Kidney (tissue), 14 donors: ENCODE results near the gene DHRS13. TPM values are rescaled to one million over a fixed set of nuclear protein-coding genes. Genes with fewer than 3 reads are reported as not detected.

Source experiments
- DNase-seq, 5 donors: peaks; one replicate each; pipeline ENCODE4 v3.0.0-alpha.2; 2013 to 2020
- FAIRE-seq: peaks from 2 replicates; lab custom pipeline; 2012; peaks lifted over from hg19 to GRCh38; lab: Jason Lieb, UNC
- H3K27ac ChIP-seq, 2 donors: one replicate each; pipeline ENCODE4 v1.7.0; 2013; ENCODE audit warnings: low read depth in 2 of 2, low read length in 2 of 2, inconsistent platforms in 1 of 2
- H3K27me3 ChIP-seq: one replicate; pipeline ENCODE4 v1.7.1; 2013; ENCODE audit warnings: low read length, inconsistent platforms; ENCODE audit not compliant: control insufficient read depth, insufficient read depth
- H3K36me3 ChIP-seq, 3 donors: one replicate each; pipeline versions ENCODE4 v1.7.0 to v1.7.1; 2013; ENCODE audit warnings: low read length in 3 of 3, control low read depth in 1 of 3, inconsistent platforms in 1 of 3; ENCODE audit not compliant: insufficient read depth in 3 of 3, control insufficient read depth in 2 of 3
- H3K4me1 ChIP-seq, 3 donors: one replicate each; pipeline versions ENCODE4 v1.7.0 to v1.7.1; 2013; ENCODE audit warnings: low read length in 3 of 3, inconsistent platforms in 1 of 3, low read depth in 1 of 3; ENCODE audit not compliant: control insufficient read depth in 2 of 3, insufficient read depth in 2 of 3
- H3K4me3 ChIP-seq, 3 donors: one replicate each; pipeline versions ENCODE4 v1.7.0 to v1.8.1; 2013; ENCODE audit warnings: low read length in 3 of 3, control low read depth in 1 of 3, inconsistent platforms in 1 of 3
- H3K9ac ChIP-seq, 3 donors: one replicate each; pipeline versions ENCODE4 v1.7.0 to v1.7.1; 2013; ENCODE audit warnings: low read length in 3 of 3, control low read depth in 1 of 3, inconsistent platforms in 1 of 3
- H3K9me3 ChIP-seq, 3 donors: one replicate each; pipeline versions ENCODE4 v1.7.0 to v1.7.1; 2013; ENCODE audit warnings: low read length in 3 of 3, control low read depth in 1 of 3, inconsistent platforms in 1 of 3; ENCODE audit not compliant: control insufficient read depth in 2 of 3, insufficient read depth in 1 of 3
- CTCF ChIP-seq: IDR thresholded peaks from 3 replicates; pipeline ENCODE4 v1.5.1; 2012; ENCODE audit warnings: mild to moderate bottlenecking, moderate library complexity, borderline replicate concordance; ENCODE audit not compliant: insufficient read depth; ENCODE audit errors: extremely low read depth
- intact Hi-C: fragments of 100-400 bp; cut with DNase I; formaldehyde crosslinking; loops from one replicate; pipeline ENCODE4 v1.11.1; 2022
- polyA plus RNA-seq: library from polyadenylated mRNA; stranded (reverse); fragments of 350-450 nt; fragmentation: Illumina TruSeq; extraction: RNeasy Lipid Tissue Mini Kit (QIAGEN cat#74804); gene quantifications from one replicate; pipeline ENCODE4 v1.2.3, GENCODE V29; 2014; ENCODE audit warnings: low read depth, low replicate concordance; ENCODE audit not compliant: insufficient read depth
- total RNA-seq: library from RNA; stranded (reverse); fragmentation: NEBNext Ultra II Directional; extraction: Animal tissue kit (Norgen Biotek cat#: 25700); gene quantifications from one replicate; pipeline ENCODE4 v1.2.1, GENCODE V29; 2021
- donor health status: control.
- donor health status: control.
- donor health status: control.
- donor health status: control.
- donor health status: control.
- donor health status: DM: yes; HTN: yes; CAD: no.
- donor health status: Normal renal cell carcinoma (clear cell type).

Gene DHRS13
- total and polyA plus RNA-seq, 2 donors from 2014 or later = 21.6 to 29.5 TPM

- DNase-seq (no peak), FAIRE-seq (no peak)
- intact Hi-C loops = no loop called here
- H3K4me1 ChIP-seq = no peaks in the 10 kb centered on the region
- H3K9ac ChIP-seq = no peak overlapping the region
- TF ChIP-seq CTCF = no peak
- H3K27ac ChIP-seq = no peak overlapping the region
- no peak overlapping the region for H3K4me3 ChIP-seq
- no peaks in the 10 kb centered on the region for H3K27me3 ChIP-seq
- no peaks in the 10 kb centered on the region for H3K9me3 ChIP-seq
- peaks cover 0 to 2% (median 0%) of the 10 kb centered on the region in 3 donors for H3K36me3 ChIP-seq
Observed at GRCh38 chr17:28865946-28866752, 36.7 kb downstream of the DHRS13 start.

GRCh38 chr17:28864991-28865849 is 37.7 kb downstream of the DHRS13 start:
- Histone ChIP-seq H3K36me3 (peaks cover 0 to 7% (median 6%) of the 10 kb centered on the region in 3 donors), H3K27me3 (no peaks in the 10 kb centered on the region), H3K4me3 (no peak overlapping the region), H3K27ac (no peak overlapping the region), H3K9me3 (no peaks in the 10 kb centered on the region), H3K9ac (no peak overlapping the region), H3K4me1 (no peaks in the 10 kb centered on the region)
- FAIRE-seq = no peak
- TF ChIP-seq CTCF = no peak
- intact Hi-C loops = no loop called here
- no peak for DNase-seq

- H3K27ac ChIP-seq = no peak overlapping the region
- DNase-seq = no peak
Observed at GRCh38 chr17:28863953-28864352, 38.9 kb downstream of the DHRS13 start.

More at GRCh38 chr17:28863953-28864352, 38.9 kb downstream of the DHRS13 start:
- intact Hi-C loops = no loop called here
- peaks cover under 1 to 9% (median 8%) of the 10 kb centered on the region in 3 donors for H3K36me3 ChIP-seq
- H3K27me3 ChIP-seq = no peaks in the 10 kb centered on the region
- no peak overlapping the region for H3K4me3 ChIP-seq
- FAIRE-seq = no peak
- no peak overlapping the region for H3K9ac ChIP-seq
- no peak for TF ChIP-seq CTCF
- no peaks in the 10 kb centered on the region for H3K9me3 ChIP-seq
- H3K4me1 ChIP-seq = no peaks in the 10 kb centered on the region
